ENCODE measurements around the gene SLC44A5. TPM values are rescaled to one million over a fixed set of nuclear protein-coding genes. Genes with fewer than 3 reads are reported as not detected.

SLC44A5 gene
- total RNA-seq, 1 experiment from 2014 or later, result 2.4 TPM

DNA sequence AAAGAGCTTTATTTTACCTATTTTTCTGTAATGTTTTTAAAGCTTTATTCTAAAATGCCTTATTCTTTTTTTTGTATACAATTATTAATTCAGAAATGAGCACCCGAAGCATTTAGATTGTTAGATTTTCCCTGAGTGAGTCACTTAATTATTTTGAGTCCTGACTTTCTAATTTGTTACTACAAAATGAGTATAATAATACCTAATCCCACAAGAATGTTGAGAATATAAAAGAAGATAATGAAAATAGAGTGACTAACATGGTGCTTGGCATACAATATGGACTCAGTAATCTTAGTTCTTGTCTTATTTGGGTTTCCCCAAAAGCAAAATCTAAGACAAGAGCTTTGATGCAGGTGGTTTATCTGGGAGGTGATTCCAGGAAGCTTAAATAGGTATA is 334.5 kb downstream of the SLC44A5 start:
- no peak overlapping the region for H4K91ac ChIP-seq (ENCODE audit: insufficient read length, low read depth, low read length)
- no peak for TF ChIP-seq CTCF (conservative IDR thresholded peaks at IDR 0.05)
- no peak overlapping the region for H3K18ac ChIP-seq (ENCODE audit: insufficient read length, low read depth, low read length)
- no peaks in the 10 kb centered on the region for H3K9me3 ChIP-seq (ENCODE audit: control insufficient read depth, low read depth, low read length)
- H2BK5ac ChIP-seq (ENCODE audit: insufficient read length, low read length), result no peak overlapping the region
- no peaks in the 10 kb centered on the region for H3K4me1 ChIP-seq (ENCODE audit: insufficient read depth, low read length)
- no peak overlapping the region for H4K5ac ChIP-seq (ENCODE audit: insufficient read length, low read depth, low read length)
- no peak overlapping the region for H3K4me2 ChIP-seq (ENCODE audit: insufficient read depth, insufficient read length, low read length)
- H3K56ac ChIP-seq (ENCODE audit: insufficient read length, low read depth, low read length), result no peak overlapping the region
- H4K20me1 ChIP-seq (ENCODE audit: control insufficient read depth, insufficient read depth, insufficient read length), result no peaks in the 10 kb centered on the region
- no peaks in the 10 kb centered on the region for H3K79me2 ChIP-seq (ENCODE audit: insufficient read depth, low read length)
- no peak overlapping the region for H3K9ac ChIP-seq (ENCODE audit: extremely low read depth, insufficient read length, low read length)
- H2BK15ac ChIP-seq (ENCODE audit: low read depth, low read length), result no peak overlapping the region
- H3K23ac ChIP-seq (ENCODE audit: insufficient read length, low read depth, low read length), result no peak overlapping the region
- H4K8ac ChIP-seq (replicated peaks; ENCODE audit: insufficient read length, low read depth, low read length), result no peak overlapping the region
- no peak overlapping the region for H2AFZ ChIP-seq (ENCODE audit: low read length)
- no peak overlapping the region for H3T11ph ChIP-seq (ENCODE audit: low read length)
- no peak overlapping the region for H3K4me3 Mint-ChIP-seq
- H3K27me3 ChIP-seq (ENCODE audit: insufficient read depth, low read length), result no peaks in the 10 kb centered on the region
- no CpG with 5 or more reads among the region's 1 CpG for WGBS (ENCODE audit: extremely low coverage, insufficient read length, low lambda C conversion rate)
- no peak overlapping the region for H2AK5ac ChIP-seq (ENCODE audit: insufficient read length, low read length)
- no peaks in the 10 kb centered on the region for H3K4me1 Mint-ChIP-seq
- no peaks in the 10 kb centered on the region for H3K79me1 ChIP-seq (ENCODE audit: insufficient read depth, low read depth, low read length, poor library complexity, severe bottlenecking)
- no peaks in the 10 kb centered on the region for H3K23me2 ChIP-seq (ENCODE audit: insufficient read length, low read depth, low read length, poor library complexity, severe bottlenecking)
- H2BK12ac ChIP-seq (ENCODE audit: insufficient read length, low read depth, low read length), result no peak overlapping the region
- no peak overlapping the region for H2BK20ac ChIP-seq (ENCODE audit: low read depth, low read length, poor library complexity, severe bottlenecking)
- H3K14ac ChIP-seq (ENCODE audit: insufficient read depth, low read length), result no peak overlapping the region
- H3K4ac ChIP-seq (ENCODE audit: low read depth, low read length), result no peak overlapping the region
- H3K27ac Mint-ChIP-seq, result no peak overlapping the region
- peaks cover 10 to 12% of the 10 kb centered on the region in 2 experiments for H3K9me3 Mint-ChIP-seq
- H3K27me3 Mint-ChIP-seq (ENCODE audit: low read depth), result no peaks in the 10 kb centered on the region
- H3K36me3 Mint-ChIP-seq (ENCODE audit: insufficient read depth in 1 of 3, low read depth in 3 of 3), result peaks cover 0 to under 1% (median 0%) of the 10 kb centered on the region in 3 experiments; a peak in 2 of 7 replicates
- DNase-seq, result no peak
- H3K27ac ChIP-seq (ENCODE audit: insufficient read length, low read depth, low read length), result no peak overlapping the region
- no peak overlapping the region for H2BK120ac ChIP-seq (ENCODE audit: low read depth, low read length, poor library complexity, severe bottlenecking)
